Caco-2 (cell line): Measurements from ENCODE around the gene USP6. TPM values are rescaled to one million over a fixed set of nuclear protein-coding genes. Genes with fewer than 3 reads are reported as not detected.

Source experiments
- BruUV-seq: library from RNA; stranded (reverse); fragments of 400-500 nt; replicated peaks from 2 replicates; lab custom pipeline; 2021; lab: Mats Ljungman, UMichigan
- CTCF ChIA-PET: fragments of 300-600 bp; sonication (Branson Sonifier 250); formaldehyde crosslinking; loops from one replicate; lab custom pipeline; 2022; ENCODE audit warnings: antibody characterized with exemption; lab: Charles Lee
- POLR2A ChIA-PET: fragments of 300-600 bp; sonication (Branson Sonifier 250); formaldehyde crosslinking; loops from one replicate; lab custom pipeline; 2022; ENCODE audit warnings: antibody characterized with exemption; lab: Charles Lee
- DNase-seq, 2 experiments: peaks; one replicate each; pipeline versions ENCODE4 v3.0.0 to v3.0.0-alpha.2; 2020 to 2022
- H3K27me3 ChIP-seq: replicated peaks from 2 replicates; pipeline ENCODE4 v1.6.0; 2011; ENCODE audit warnings: low read length; ENCODE audit not compliant: control insufficient read depth, insufficient read depth
- H3K36me3 ChIP-seq: 2 replicates; pipeline ENCODE4 v1.5.1; 2011; ENCODE audit warnings: low read length; ENCODE audit not compliant: control insufficient read depth, insufficient read depth
- H3K4me1 ChIP-seq: fragments of 250-450 bp; sonication (Bioruptor Pico); 2 replicates; pipeline ENCODE4 v1.5.1; 2020; ENCODE audit warnings: mild to moderate bottlenecking
- H3K4me3 ChIP-seq: 2 replicates; pipeline ENCODE4 v1.5.1; 2011; ENCODE audit warnings: low read depth, mild to moderate bottlenecking, control low read depth, low read length
- H3K9me3 ChIP-seq: fragments of 250-450 bp; sonication (Bioruptor Pico); 2 replicates; pipeline ENCODE4 v1.5.1; 2020; ENCODE audit warnings: mild to moderate bottlenecking, moderate library complexity
- H3K27ac Mint-ChIP-seq: one replicate; pipeline ENCODE4 v1.8.0; 2022; ENCODE audit warnings: mixed read lengths; ENCODE audit not compliant: unreplicated experiment
- H3K27me3 Mint-ChIP-seq: one replicate; pipeline ENCODE4 v1.8.0; 2022; ENCODE audit warnings: mixed read lengths; ENCODE audit not compliant: insufficient read depth, unreplicated experiment
- H3K36me3 Mint-ChIP-seq: one replicate; pipeline ENCODE4 v1.8.0; 2022; ENCODE audit warnings: mild to moderate bottlenecking, mixed read lengths; ENCODE audit not compliant: insufficient read depth, unreplicated experiment
- H3K4me1 Mint-ChIP-seq: one replicate; pipeline ENCODE4 v1.8.0; 2022; ENCODE audit warnings: low read depth, mixed read lengths; ENCODE audit not compliant: unreplicated experiment
- H3K4me3 Mint-ChIP-seq: one replicate; pipeline ENCODE4 v1.8.0; 2022; ENCODE audit warnings: mild to moderate bottlenecking, moderate library complexity, mixed read lengths; ENCODE audit not compliant: unreplicated experiment
- H3K9me3 Mint-ChIP-seq: one replicate; pipeline ENCODE4 v1.8.0; 2022; ENCODE audit warnings: mixed read lengths; ENCODE audit not compliant: unreplicated experiment
- CTCF ChIP-seq, 2 experiments: fragments of 200-600 bp in 1 of 2; IDR thresholded peaks; 1 replicate in 1 of 2; 2 replicates in 1 of 2; pipeline versions ENCODE4 v1.5.1 to v1.8.0; 2011 to 2022; ENCODE audit warnings: antibody characterized with exemption in 1 of 2, control low read depth in 1 of 2, inconsistent platforms in 1 of 2, low read depth in 1 of 2, low read length in 1 of 2, mild to moderate bottlenecking in 1 of 2, moderate library complexity in 1 of 2; ENCODE audit not compliant: insufficient read depth in 1 of 2, severe bottlenecking in 1 of 2, unreplicated experiment in 1 of 2
- intact Hi-C: fragments of 100-400 bp; cut with micrococcal nuclease; formaldehyde crosslinking; loops from one replicate; pipeline ENCODE4 v1.10.0; 2022; ENCODE audit not compliant: unreplicated experiment
- total RNA-seq: library from RNA; stranded (reverse); gene quantifications from 2 replicates; pipeline ENCODE4 v1.2.3, GENCODE V29; 2022

Gene USP6
- total RNA-seq, 1 experiment from 2014 or later, result 0.16 TPM

DNA sequence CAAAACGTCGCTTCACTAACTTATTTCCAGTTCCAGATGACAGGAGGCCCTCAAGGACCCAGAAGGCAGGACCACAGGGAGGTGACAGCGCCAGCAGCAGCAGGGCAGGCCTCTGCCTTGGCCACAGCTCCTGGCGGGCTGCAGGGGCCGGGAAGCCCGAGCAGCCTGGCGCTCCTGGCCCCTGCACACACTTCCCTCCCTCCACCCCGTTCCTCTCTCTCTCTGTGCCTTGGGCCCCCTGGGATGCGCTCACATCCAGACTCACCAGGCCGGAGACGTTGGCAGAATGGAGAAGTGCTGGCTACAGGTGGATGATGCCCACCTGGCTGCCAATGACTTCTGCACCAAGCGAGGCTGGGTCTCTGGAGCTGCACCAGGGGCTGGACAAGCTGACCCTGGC, 63.2 kb downstream of the USP6 start:
- no TSS peak for BruUV-seq
- CTCF ChIA-PET, result no interaction called here

DNA sequence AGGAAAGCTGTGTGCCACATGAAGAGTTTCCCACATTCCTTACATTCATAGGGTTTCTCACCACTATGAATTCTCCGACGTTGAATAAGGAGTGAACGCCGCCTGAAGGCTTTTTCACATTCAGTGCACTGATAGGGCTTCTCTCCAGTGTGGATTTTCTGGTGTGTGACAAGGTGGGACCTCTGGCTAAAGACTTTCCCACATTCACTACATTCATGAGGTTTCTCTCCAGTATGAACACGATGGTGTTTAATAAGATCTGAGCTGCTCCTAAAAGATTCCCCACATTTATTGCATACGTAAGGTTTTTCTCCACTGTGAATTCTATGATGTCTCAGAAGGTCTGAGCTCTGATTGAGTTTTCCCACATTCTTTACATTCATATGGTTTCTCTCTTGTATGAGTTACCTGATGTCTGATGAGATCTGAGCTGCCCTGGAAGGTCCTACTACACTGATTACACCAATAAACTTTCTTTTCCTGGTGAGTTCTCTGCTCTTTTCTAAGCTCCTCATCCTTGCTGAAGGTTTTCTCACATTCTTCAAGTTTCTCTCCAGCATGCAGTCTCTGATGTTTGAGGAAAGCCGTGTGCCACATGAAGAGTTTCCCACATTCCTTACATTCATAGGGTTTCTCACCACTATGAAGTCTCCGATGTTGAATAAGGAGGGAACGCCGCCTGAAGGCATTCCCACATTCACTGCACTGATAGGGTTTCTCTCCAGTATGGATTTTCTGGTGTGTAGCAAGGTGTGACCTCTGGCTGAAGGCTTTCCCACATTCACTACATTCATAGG, 65.9 kb downstream of the USP6 start:
- DNase-seq, result no peak
- Mint-ChIP-seq H3K4me3 (no peak overlapping the region), H3K4me1 (no peaks in the 10 kb centered on the region), H3K9me3 (peaks cover 3% of the 10 kb centered on the region), H3K36me3 (peaks cover 29% of the 10 kb centered on the region), H3K27me3 (no peaks in the 10 kb centered on the region), H3K27ac (no peak overlapping the region)
- TF ChIP-seq CTCF (IDR thresholded peaks at IDR 0.05; ENCODE audit: insufficient read depth in 1 of 2, low read depth in 1 of 2, low read length in 1 of 2, severe bottlenecking in 1 of 2, unreplicated experiment in 1 of 2), result no peak
- ChIA-PET POLR2A (no interaction called here), CTCF (no interaction called here)
- Histone ChIP-seq H3K4me1 (no peaks in the 10 kb centered on the region), H3K27me3 (no peaks in the 10 kb centered on the region), H3K9me3 (0 out of 2 replicates have a peak, but pooled peaks cover 4% of the 10 kb centered on the region), H3K36me3 (no peaks in the 10 kb centered on the region), H3K4me3 (no peak overlapping the region)
- no TSS peak for BruUV-seq
- intact Hi-C loops, result no loop called here

More for the DNA sequence above, 63.2 kb downstream of the USP6 start:
- POLR2A ChIA-PET, result no interaction called here
- Mint-ChIP-seq H3K36me3 (peaks cover 25% of the 10 kb centered on the region), H3K9me3 (no peaks in the 10 kb centered on the region), H3K27me3 (no peaks in the 10 kb centered on the region), H3K27ac (no peak overlapping the region), H3K4me1 (no peaks in the 10 kb centered on the region), H3K4me3 (no peak overlapping the region)
- Histone ChIP-seq H3K27me3 (no peaks in the 10 kb centered on the region), H3K4me3 (no peak overlapping the region), H3K9me3 (0 out of 2 replicates have a peak, but pooled peaks cover 4% of the 10 kb centered on the region), H3K36me3 (no peaks in the 10 kb centered on the region), H3K4me1 (no peaks in the 10 kb centered on the region)
- no peak for DNase-seq
- intact Hi-C loops, result no loop called here
- TF ChIP-seq CTCF (IDR thresholded peaks at IDR 0.05; ENCODE audit: insufficient read depth in 1 of 2, low read depth in 1 of 2, low read length in 1 of 2, severe bottlenecking in 1 of 2, unreplicated experiment in 1 of 2), result no peak

- no peak overlapping the region for H3K4me3 Mint-ChIP-seq
These were observed 67.0 kb downstream of the USP6 start for GRCh38 chr17:5182597-5183409.

More at GRCh38 chr17:5182597-5183409, 67.0 kb downstream of the USP6 start:
- Mint-ChIP-seq H3K36me3 (peaks cover 35% of the 10 kb centered on the region), H3K27ac (no peak overlapping the region), H3K9me3 (peaks cover 7% of the 10 kb centered on the region), H3K27me3 (no peaks in the 10 kb centered on the region), H3K4me1 (no peaks in the 10 kb centered on the region)
- Histone ChIP-seq H3K36me3 (no peaks in the 10 kb centered on the region; the same call in 1 of the 2 replicates), H3K4me1 (no peaks in the 10 kb centered on the region), H3K9me3 (0 out of 2 replicates have a peak, but pooled peaks cover 4% of the 10 kb centered on the region), H3K27me3 (no peaks in the 10 kb centered on the region), H3K4me3 (no peak overlapping the region)
- DNase-seq, result no peak
- TF ChIP-seq CTCF (IDR thresholded peaks at IDR 0.05; ENCODE audit: insufficient read depth in 1 of 2, low read depth in 1 of 2, low read length in 1 of 2, severe bottlenecking in 1 of 2, unreplicated experiment in 1 of 2), result no peak
- CTCF ChIA-PET, result no interaction called here
- POLR2A ChIA-PET, result no interaction called here
- intact Hi-C loops, result no loop called here
- no TSS peak for BruUV-seq
